HepG2 (cell line): Measurements from ENCODE around the gene PGAP1. TPM values are rescaled to one million over a fixed set of nuclear protein-coding genes. Genes with fewer than 3 reads are reported as not detected.

Experiments
- ADNP ChIP-seq: sonication (generic); formaldehyde crosslinking; IDR thresholded peaks from 2 replicates; pipeline ENCODE4 v1.4.0; 2020; ENCODE audit warnings: missing genetic modification reagents
- BCL3 ChIP-seq: sonication (generic); formaldehyde crosslinking; IDR thresholded peaks from 2 replicates; pipeline ENCODE4 v1.5.1; 2020; ENCODE audit warnings: mild to moderate bottlenecking, missing genetic modification reagents, moderate library complexity
- GPN1 ChIP-seq: sonication (generic); formaldehyde crosslinking; IDR thresholded peaks from 2 replicates; pipeline ENCODE4 v1.5.1; 2020; ENCODE audit warnings: missing genetic modification reagents, borderline replicate concordance
- HNRNPL ChIP-seq: fragments of 200-400 bp; formaldehyde crosslinking; IDR thresholded peaks from 2 replicates; pipeline ENCODE4 v1.6.1; 2017; ENCODE audit warnings: mild to moderate bottlenecking, low read depth, low read length
- MED1 ChIP-seq: sonication (generic); formaldehyde crosslinking; IDR thresholded peaks from 2 replicates; pipeline ENCODE4 v1.4.0; 2020; ENCODE audit warnings: missing genetic modification reagents
- NFIB ChIP-seq: sonication (generic); formaldehyde crosslinking; IDR thresholded peaks from 2 replicates; pipeline ENCODE4 v1.9.0; 2021; ENCODE audit warnings: missing genetic modification reagents, mild to moderate bottlenecking, borderline replicate concordance
- NFKB2 ChIP-seq: sonication (generic); formaldehyde crosslinking; IDR thresholded peaks from 2 replicates; pipeline ENCODE4 v1.4.0; 2020; ENCODE audit warnings: missing genetic modification reagents, borderline replicate concordance
- NFYB ChIP-seq: sonication (generic); formaldehyde crosslinking; IDR thresholded peaks from 2 replicates; pipeline ENCODE4 v1.4.0; 2020; ENCODE audit warnings: missing genetic modification reagents
- PCBP1 ChIP-seq: fragments of 200-400 bp; formaldehyde crosslinking; IDR thresholded peaks from 2 replicates; pipeline ENCODE4 v1.6.1; 2017; ENCODE audit warnings: mild to moderate bottlenecking, low read depth, low read length, borderline replicate concordance
- PHF20 ChIP-seq: sonication (generic); formaldehyde crosslinking; IDR thresholded peaks from 2 replicates; pipeline ENCODE4 v1.5.0; 2020; ENCODE audit warnings: mild to moderate bottlenecking, missing genetic modification reagents
- PHF5A ChIP-seq: IDR thresholded peaks from one replicate; pipeline ENCODE4 v1.6.1; 2018; ENCODE audit warnings: low read depth, missing genetic modification reagents; ENCODE audit not compliant: unreplicated experiment
- PITX1 ChIP-seq: sonication (generic); formaldehyde crosslinking; IDR thresholded peaks from 2 replicates; pipeline ENCODE4 v1.5.1; 2020; ENCODE audit warnings: mild to moderate bottlenecking, missing genetic modification reagents
- RFX5 ChIP-seq: IDR thresholded peaks from 2 replicates; pipeline ENCODE4 v1.6.1; 2011; ENCODE audit warnings: low read depth, low read length, improper control_type of control experiment
- SRSF9 ChIP-seq: fragments of 200-400 bp; formaldehyde crosslinking; IDR thresholded peaks from 2 replicates; pipeline ENCODE4 v1.6.1; 2018; ENCODE audit warnings: borderline replicate concordance, mild to moderate bottlenecking, low read depth, low read length; ENCODE audit not compliant: insufficient read depth, poor library complexity, severe bottlenecking
- TBX3 ChIP-seq: fragments of 450-650 bp; IDR thresholded peaks from 2 replicates; pipeline ENCODE4 v1.6.1; 2017; ENCODE audit warnings: antibody characterized with exemption, mild to moderate bottlenecking, inconsistent platforms, borderline replicate concordance
- TCF7 ChIP-seq: sonication (generic); IDR thresholded peaks from 2 replicates; pipeline ENCODE4 v1.6.1; 2016; ENCODE audit warnings: antibody characterized with exemption, low read depth
- ZNF281 ChIP-seq: sonication (generic); formaldehyde crosslinking; IDR thresholded peaks from 2 replicates; pipeline ENCODE4 v1.4.0; 2020; ENCODE audit warnings: missing genetic modification reagents, borderline replicate concordance
- ZNF282 ChIP-seq: fragments of 450-650 bp; IDR thresholded peaks from 2 replicates; pipeline ENCODE4 v1.6.1; 2018; ENCODE audit not compliant: partially characterized antibody
- ZNF570 ChIP-seq: sonication (generic); formaldehyde crosslinking; IDR thresholded peaks from 2 replicates; pipeline ENCODE4 v1.4.0; 2020; ENCODE audit warnings: mild to moderate bottlenecking, missing genetic modification reagents, borderline replicate concordance
- ZNF652 ChIP-seq: IDR thresholded peaks from 2 replicates; pipeline ENCODE4 v1.6.1; 2016; ENCODE audit warnings: low read depth, borderline replicate concordance
- polyA plus RNA-seq, 8 experiments: library from polyadenylated mRNA; depleted of rRNA in 3 of 8; stranded (reverse) in 7 of 8; unstranded in 1 of 8; fragments of >200 nt; fragmentation: Illumina TruSeq in 4 of 8; extraction: Trizol in 4 of 8; gene quantifications; 2 replicates each; pipeline versions ENCODE4 v1.2.1 to v1.2.3, GENCODE V29; 2011 to 2016; ENCODE audit warnings: low read depth in 4 of 8, missing spikeins in 1 of 8, mixed read lengths in 1 of 8; ENCODE audit not compliant: insufficient read depth in 1 of 8
- total RNA-seq, 5 experiments: library from RNA; depleted of rRNA; stranded (reverse); fragments of >200 nt; fragmentation: Illumina TruSeq; extraction: Trizol; gene quantifications; 2 replicates each; pipeline ENCODE4 v1.2.3, GENCODE V29; 2016; ENCODE audit warnings: low read depth in 1 of 5
- TF ChIP-seq, protein P1 (sequence below): sonication (generic); formaldehyde crosslinking; IDR thresholded peaks from 2 replicates; pipeline ENCODE4 v1.8.1; 2023; ENCODE audit warnings: missing genetic modification reagents, inconsistent platforms, borderline replicate concordance
- TF ChIP-seq, protein P2 (sequence below): sonication (generic); formaldehyde crosslinking; IDR thresholded peaks from 2 replicates; pipeline ENCODE4 v1.4.0; 2020; ENCODE audit warnings: missing genetic modification reagents

PGAP1 gene
- total and polyA plus RNA-seq, 2 of the 13 experiments (the other 11 are each of a cell fraction or from before 2014, with no cell fraction given): 4.1 to 6.4 TPM

- peak; percentile 72; the same call in 1 of the 2 replicates for TF ChIP-seq BCL3
- TF ChIP-seq NFKB2 (CRISPR knock-in tag): peak; percentile 44; the same call in 1 of the 2 replicates
- TF ChIP-seq ZNF570 (CRISPR knock-in tag): no peak; the same call in none of the 2 replicates
- TF ChIP-seq, protein P1, sequence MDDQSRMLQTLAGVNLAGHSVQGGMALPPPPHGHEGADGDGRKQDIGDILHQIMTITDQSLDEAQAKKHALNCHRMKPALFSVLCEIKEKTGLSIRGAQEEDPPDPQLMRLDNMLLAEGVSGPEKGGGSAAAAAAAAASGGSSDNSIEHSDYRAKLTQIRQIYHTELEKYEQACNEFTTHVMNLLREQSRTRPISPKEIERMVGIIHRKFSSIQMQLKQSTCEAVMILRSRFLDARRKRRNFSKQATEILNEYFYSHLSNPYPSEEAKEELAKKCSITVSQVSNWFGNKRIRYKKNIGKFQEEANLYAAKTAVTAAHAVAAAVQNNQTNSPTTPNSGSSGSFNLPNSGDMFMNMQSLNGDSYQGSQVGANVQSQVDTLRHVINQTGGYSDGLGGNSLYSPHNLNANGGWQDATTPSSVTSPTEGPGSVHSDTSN (CRISPR knock-in tag): no peak
- no peak for TF ChIP-seq HNRNPL
- peak; percentile 93 for TF ChIP-seq ZNF281 (CRISPR knock-in tag)
- TF ChIP-seq ADNP (CRISPR knock-in tag): no peak
- TF ChIP-seq ZNF652: no peak
- TF ChIP-seq PCBP1: peak; percentile 76; the same call in 1 of the 2 replicates
- no peak for TF ChIP-seq SRSF9
- peak; percentile 71 for TF ChIP-seq PHF20
- no peak for TF ChIP-seq ZNF282
- TF ChIP-seq TBX3: peak; percentile 83; the same call in 1 of the 2 replicates
- no peak for TF ChIP-seq RFX5
- no peak for TF ChIP-seq GPN1 (CRISPR knock-in tag)
- TF ChIP-seq TCF7: 0 out of 2 replicates have a peak, but pooled peaks have one; percentile 37
- TF ChIP-seq PITX1 (CRISPR knock-in tag): peak; percentile 87; the same call in 1 of the 2 replicates
- no peak for TF ChIP-seq NFIB (CRISPR knock-in tag)
- TF ChIP-seq PHF5A (CRISPR knock-in tag): peak; percentile 60
- peak; percentile 53 for TF ChIP-seq MED1 (CRISPR knock-in tag)
- no peak for TF ChIP-seq NFYB (CRISPR knock-in tag)
- TF ChIP-seq, protein P2, sequence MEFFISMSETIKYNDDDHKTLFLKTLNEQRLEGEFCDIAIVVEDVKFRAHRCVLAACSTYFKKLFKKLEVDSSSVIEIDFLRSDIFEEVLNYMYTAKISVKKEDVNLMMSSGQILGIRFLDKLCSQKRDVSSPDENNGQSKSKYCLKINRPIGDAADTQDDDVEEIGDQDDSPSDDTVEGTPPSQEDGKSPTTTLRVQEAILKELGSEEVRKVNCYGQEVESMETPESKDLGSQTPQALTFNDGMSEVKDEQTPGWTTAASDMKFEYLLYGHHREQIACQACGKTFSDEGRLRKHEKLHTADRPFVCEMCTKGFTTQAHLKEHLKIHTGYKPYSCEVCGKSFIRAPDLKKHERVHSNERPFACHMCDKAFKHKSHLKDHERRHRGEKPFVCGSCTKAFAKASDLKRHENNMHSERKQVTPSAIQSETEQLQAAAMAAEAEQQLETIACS (CRISPR knock-in tag): no peak
These were observed at the start of gene PGAP1 (continued) for GRCh38 chr2:196926562-196927375.
